ENCODE measurements around the gene GPR150. TPM values are rescaled to one million over a fixed set of nuclear protein-coding genes. Genes with fewer than 3 reads are reported as not detected.
A peak's percentile ranks its signal among the peaks of the same experiment; 100 is the strongest.

The GPR150 gene
- total RNA-seq, 1 experiment from 2014 or later: not detected

- Histone ChIP-seq H4K20me1 (ENCODE audit: low read length) (no peaks in the 10 kb centered on the region), H3K4me3 (ENCODE audit: low read length) (no peak overlapping the region), H3K4me1 (ENCODE audit: insufficient read depth, low read length) (no peaks in the 10 kb centered on the region), H3K4me2 (ENCODE audit: low read length) (no peak overlapping the region), H3K9ac (ENCODE audit: low read length) (no peak overlapping the region), H3K27ac (ENCODE audit: low read length) (no peak overlapping the region), H3K36me3 (ENCODE audit: low read depth, low read length) (no peaks in the 10 kb centered on the region), H3K27me3 (ENCODE audit: low read length) (no peaks in the 10 kb centered on the region), H3F3A (ENCODE audit: low read length, unreplicated experiment) (no peaks in the 10 kb centered on the region), H3K9me2 (replicated peaks; ENCODE audit: low read length) (no peaks in the 10 kb centered on the region), H3K9me3 (ENCODE audit: low read length) (no peaks in the 10 kb centered on the region), H3K79me2 (ENCODE audit: low read length) (no peaks in the 10 kb centered on the region), H2AFZ (ENCODE audit: low read length) (no peak overlapping the region)
- no peak for TF ChIP-seq EZH2 (IDR thresholded peaks at IDR 0.05; ENCODE audit: low read length, unreplicated experiment)
- no peak for TF ChIP-seq EZH2phosphoT487 (IDR thresholded peaks at IDR 0.05; ENCODE audit: borderline replicate concordance, low read length)
- TF ChIP-seq CTCF (conservative IDR thresholded peaks at IDR 0.05; ENCODE audit: low read depth, low read length): no peak
- ChIA-PET POLR2A (ENCODE audit: unreplicated experiment) (no interaction called here), CTCF (no interaction called here)
- intact Hi-C loops (cut with micrococcal nuclease): no loop called here
- DNase-seq (no peak), ATAC-seq (no peak)
- no TSS peak for BruUV-seq (replicated peaks)
Observed at GRCh38 chr5:95662946-95663345, 43.1 kb downstream of the GPR150 start.

DNA sequence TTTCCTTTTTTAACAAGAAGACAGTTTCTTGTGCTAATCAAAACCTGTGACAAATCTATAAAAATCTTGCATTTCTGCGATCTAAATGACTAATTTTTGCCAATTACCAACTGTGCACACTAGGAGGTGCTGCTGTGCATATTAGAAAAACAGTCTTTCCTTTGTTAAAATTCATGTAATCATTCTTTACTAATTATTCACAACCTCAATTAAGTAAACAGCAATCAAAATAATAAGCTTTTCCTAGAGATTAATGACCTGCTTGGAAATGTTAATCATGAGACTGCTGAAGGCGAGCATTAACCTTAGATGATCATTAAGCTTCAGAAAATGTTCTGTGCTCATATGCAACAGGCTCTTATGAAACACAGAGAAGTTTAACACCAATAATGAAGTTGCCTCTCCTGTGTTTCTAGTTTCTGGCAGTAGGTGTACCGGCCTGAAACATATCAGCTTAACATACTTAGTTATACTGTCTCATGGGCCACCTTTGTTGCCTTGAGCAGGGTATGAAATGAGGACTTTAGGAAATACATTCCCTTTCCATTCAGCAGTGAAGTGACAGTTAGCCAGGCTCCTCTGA is 44.4 kb downstream of the GPR150 start:
- H3K4me3 ChIP-seq (ENCODE audit: low read length): no peak overlapping the region
- no peaks in the 10 kb centered on the region for H3K36me3 ChIP-seq (ENCODE audit: low read depth, low read length)
- peak; percentile 93 for TF ChIP-seq CTCF (conservative IDR thresholded peaks at IDR 0.05; ENCODE audit: low read depth, low read length)
- TF ChIP-seq EZH2phosphoT487 (IDR thresholded peaks at IDR 0.05; ENCODE audit: borderline replicate concordance, low read length): no peak
- TF ChIP-seq EZH2 (IDR thresholded peaks at IDR 0.05; ENCODE audit: low read length, unreplicated experiment): no peak
- H3K9me3 ChIP-seq (ENCODE audit: low read length): no peaks in the 10 kb centered on the region
- ChIA-PET POLR2A (ENCODE audit: unreplicated experiment) (interaction anchor here (0.7 kb wide), 1 partner anchor 39 kb away, joined by 5 read pairs; no protein-coding TSS in a partner anchor), CTCF (interaction anchor here (1.0 kb wide), 1 partner anchor 116 kb away, joined by 6 read pairs; no protein-coding TSS in a partner anchor)
- H3K4me2 ChIP-seq (ENCODE audit: low read length): no peak overlapping the region
- peak overlapping the region; percentile 17; the same call in 1 of the 2 replicates for H2AFZ ChIP-seq (ENCODE audit: low read length)
- no peak overlapping the region for H3K9ac ChIP-seq (ENCODE audit: low read length)
- no peaks in the 10 kb centered on the region for H3K79me2 ChIP-seq (ENCODE audit: low read length)
- ATAC-seq: peak; percentile 49
- BruUV-seq (replicated peaks): no TSS peak
- H3K27me3 ChIP-seq (ENCODE audit: low read length): no peaks in the 10 kb centered on the region
- H3K4me1 ChIP-seq (ENCODE audit: insufficient read depth, low read length): no peaks in the 10 kb centered on the region; the same call in 1 of the 2 replicates
- no peaks in the 10 kb centered on the region for H4K20me1 ChIP-seq (ENCODE audit: low read length)
- no peaks in the 10 kb centered on the region for H3F3A ChIP-seq (ENCODE audit: low read length, unreplicated experiment)
- H3K27ac ChIP-seq (ENCODE audit: low read length): no peak overlapping the region
- intact Hi-C loops (cut with micrococcal nuclease): loop anchor here (2.0 kb wide), 4 partner anchors 17 to 183 kb away; partner anchors contain the start of genes RFESD and RHOBTB3
- DNase-seq: peak; percentile 63
- H3K9me2 ChIP-seq (replicated peaks; ENCODE audit: low read length): no peaks in the 10 kb centered on the region

DNA sequence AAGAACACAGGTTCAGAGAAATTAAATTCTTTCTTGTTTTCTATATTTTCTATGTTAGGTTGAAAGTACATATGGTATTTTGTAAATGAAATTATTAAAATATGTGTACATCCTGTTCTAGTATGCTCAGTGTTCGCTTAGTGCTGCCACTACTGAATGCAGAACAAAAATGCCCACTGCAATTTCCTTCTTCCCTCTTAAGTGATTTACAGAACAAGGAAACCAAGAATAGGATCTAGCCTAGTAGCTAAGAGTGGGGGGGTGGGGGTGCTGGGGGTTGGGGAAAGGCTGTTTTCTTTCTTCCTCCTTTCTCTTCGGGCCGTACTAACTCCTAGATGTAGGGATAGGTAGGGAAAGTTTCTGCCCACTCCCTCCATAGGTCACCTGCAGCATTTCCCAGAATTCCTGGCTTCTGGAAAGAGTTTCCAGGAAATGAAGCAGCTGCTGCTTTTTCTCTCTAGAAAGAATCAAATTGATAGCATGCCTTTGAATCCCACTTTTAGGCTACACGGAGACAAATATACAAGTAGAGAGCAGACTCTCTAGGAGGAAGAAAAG is 47.3 kb downstream of the GPR150 start:
- TF ChIP-seq EZH2phosphoT487 (IDR thresholded peaks at IDR 0.05; ENCODE audit: borderline replicate concordance, low read length): no peak
- TF ChIP-seq EZH2 (IDR thresholded peaks at IDR 0.05; ENCODE audit: low read length, unreplicated experiment): no peak
- TF ChIP-seq CTCF (conservative IDR thresholded peaks at IDR 0.05; ENCODE audit: low read depth, low read length): no peak
- Histone ChIP-seq H3K27ac (ENCODE audit: low read length) (no peak overlapping the region), H3K9ac (ENCODE audit: low read length) (no peak overlapping the region), H3K4me1 (ENCODE audit: insufficient read depth, low read length) (no peaks in the 10 kb centered on the region; the same call in 1 of the 2 replicates), H3K79me2 (ENCODE audit: low read length) (no peaks in the 10 kb centered on the region), H3K4me3 (ENCODE audit: low read length) (no peak overlapping the region), H3K4me2 (ENCODE audit: low read length) (no peak overlapping the region), H3K9me2 (replicated peaks; ENCODE audit: low read length) (no peaks in the 10 kb centered on the region), H3F3A (ENCODE audit: low read length, unreplicated experiment) (no peaks in the 10 kb centered on the region), H2AFZ (ENCODE audit: low read length) (no peak overlapping the region), H3K9me3 (ENCODE audit: low read length) (no peaks in the 10 kb centered on the region), H3K36me3 (ENCODE audit: low read depth, low read length) (no peaks in the 10 kb centered on the region), H4K20me1 (ENCODE audit: low read length) (no peaks in the 10 kb centered on the region), H3K27me3 (ENCODE audit: low read length) (no peaks in the 10 kb centered on the region)
- intact Hi-C loops (cut with micrococcal nuclease): no loop called here
- POLR2A ChIA-PET (ENCODE audit: unreplicated experiment): interaction anchor here (0.6 kb wide), 1 partner anchor 27 kb away, joined by 3 read pairs; no protein-coding TSS in a partner anchor
- CTCF ChIA-PET: no interaction called here
- DNase-seq (no peak), ATAC-seq (no peak)
- BruUV-seq (replicated peaks): no TSS peak
